GM12878 (cell line): ENCODE results near the gene DMRTC2. TPM values are rescaled to one million over a fixed set of nuclear protein-coding genes. Genes with fewer than 3 reads are reported as not detected.

Experiments used
- BCLAF1 ChIP-seq: fragments of 450-650 bp; IDR thresholded peaks from 2 replicates; pipeline ENCODE4 v1.6.1; 2017; ENCODE audit warnings: antibody characterized with exemption, mild to moderate bottlenecking, moderate library complexity
- CREB1 ChIP-seq: IDR thresholded peaks from 2 replicates; pipeline ENCODE4 v1.6.1; 2012; ENCODE audit warnings: low read depth, mild to moderate bottlenecking, inconsistent platforms
- CREM ChIP-seq: IDR thresholded peaks from 2 replicates; pipeline ENCODE4 v1.6.1; 2014; ENCODE audit warnings: antibody characterized with exemption, low read depth
- CTCF ChIP-seq, 3 experiments: IDR thresholded peaks in 2 of 3; conservative IDR thresholded peaks in 1 of 3; 2 replicates each; pipeline ENCODE4 v1.5.1; 2011; ENCODE audit warnings: low read depth in 3 of 3, low read length in 3 of 3, mild to moderate bottlenecking in 3 of 3, control low read depth in 2 of 3, moderate library complexity in 2 of 3, inconsistent platforms in 1 of 3, mixed read lengths in 1 of 3; ENCODE audit not compliant: control insufficient read depth in 2 of 3, insufficient read depth in 1 of 3; ENCODE audit errors: extremely low read depth in 1 of 3
- E2F4 ChIP-seq: IDR thresholded peaks from 2 replicates; pipeline ENCODE4 v1.6.1; 2012; ENCODE audit warnings: low read depth, low read length, improper control_type of control experiment
- ELK1 ChIP-seq: IDR thresholded peaks from 2 replicates; pipeline ENCODE4 v1.6.1; 2012; ENCODE audit warnings: low read depth, low read length, improper control_type of control experiment
- ESRRA ChIP-seq: IDR thresholded peaks from 2 replicates; pipeline ENCODE4 v1.6.1; 2012; ENCODE audit warnings: mild to moderate bottlenecking, low read length, improper control_type of control experiment
- FOXM1 ChIP-seq: IDR thresholded peaks from 2 replicates; pipeline ENCODE4 v1.6.1; 2012; ENCODE audit warnings: low read depth, mild to moderate bottlenecking, inconsistent platforms, low read length, moderate library complexity
- HDAC2 ChIP-seq: fragments of 200-600 bp; sonication (generic); IDR thresholded peaks from 2 replicates; pipeline ENCODE4 v1.6.1; 2017
- HDGF ChIP-seq: fragments of 450-650 bp; IDR thresholded peaks from 2 replicates; pipeline ENCODE4 v1.6.1; 2016; ENCODE audit warnings: antibody characterized with exemption
- MXI1 ChIP-seq: fragments of 150-350 bp; IDR thresholded peaks from 2 replicates; pipeline ENCODE4 v1.6.1; 2011; ENCODE audit warnings: low read depth, mild to moderate bottlenecking, inconsistent platforms, low read length, improper control_type of control experiment
- MYC ChIP-seq: IDR thresholded peaks from 2 replicates; pipeline ENCODE4 v1.6.1; 2011; ENCODE audit warnings: mild to moderate bottlenecking, low read length, moderate library complexity, inconsistent platforms; ENCODE audit not compliant: insufficient read depth, insufficient replicate concordance, insufficient read length, severe bottlenecking
- NR2C1 ChIP-seq: fragments of 450-650 bp; IDR thresholded peaks from 2 replicates; pipeline ENCODE4 v1.6.1; 2017; ENCODE audit warnings: antibody characterized with exemption, mild to moderate bottlenecking, moderate library complexity
- POLR2A ChIP-seq: IDR thresholded peaks from 2 replicates; pipeline ENCODE4 v1.6.1; 2011; ENCODE audit warnings: low read depth, mild to moderate bottlenecking, low read length
- RB1 ChIP-seq: fragments of 450-650 bp; formaldehyde crosslinking; IDR thresholded peaks from 2 replicates; pipeline ENCODE4 v1.6.1; 2017; ENCODE audit warnings: mild to moderate bottlenecking, borderline replicate concordance
- SMARCA5 ChIP-seq: fragments of 450-650 bp; IDR thresholded peaks from 2 replicates; pipeline ENCODE4 v1.6.1; 2017; ENCODE audit warnings: mild to moderate bottlenecking
- SREBF1 ChIP-seq: IDR thresholded peaks from 2 replicates; pipeline ENCODE4 v1.6.1; 2012; ENCODE audit warnings: mild to moderate bottlenecking, low read length
- TAF1 ChIP-seq: IDR thresholded peaks from 2 replicates; pipeline ENCODE4 v1.6.1; 2011; ENCODE audit warnings: mild to moderate bottlenecking, low read depth, low read length, borderline replicate concordance
- USF1 ChIP-seq: IDR thresholded peaks from 2 replicates; pipeline ENCODE4 v1.6.1; 2011; ENCODE audit warnings: borderline replicate concordance, low read depth, mild to moderate bottlenecking, moderate library complexity, mixed read lengths, low read length; ENCODE audit not compliant: insufficient read depth; ENCODE audit errors: extremely low read length
- ZNF207 ChIP-seq: fragments of 450-650 bp; IDR thresholded peaks from 2 replicates; pipeline ENCODE4 v1.6.1; 2014; ENCODE audit warnings: antibody characterized with exemption, mild to moderate bottlenecking, borderline replicate concordance
- ZNF24 ChIP-seq: fragments of 450-650 bp; IDR thresholded peaks from 2 replicates; pipeline ENCODE4 v1.6.1; 2017; ENCODE audit warnings: antibody characterized with exemption, mild to moderate bottlenecking
- ZZZ3 ChIP-seq: IDR thresholded peaks from 2 replicates; pipeline ENCODE4 v1.6.1; 2011; ENCODE audit warnings: low read depth; ENCODE audit not compliant: control insufficient read depth, insufficient read length
- polyA plus RNA-seq, 11 experiments: library from polyadenylated mRNA; depleted of rRNA in 4 of 11; unstranded in 6 of 11; stranded (reverse) in 5 of 11; fragments of >200 nt; fragmentation: Nextera tagmentation in 4 of 11; fragmentation: Illumina TruSeq in 1 of 11; extraction: Ambion mirVana in 4 of 11; extraction: Trizol in 1 of 11; gene quantifications; 1 replicate in 1 of 11; 2 replicates in 10 of 11; pipeline versions ENCODE4 v1.2.1 to v1.2.3, GENCODE V29; 2011 to 2016; ENCODE audit warnings: inconsistent platforms in 2 of 11, missing spikeins in 2 of 11, low read depth in 1 of 11
- total RNA-seq, 4 experiments: library from RNA; depleted of rRNA in 3 of 4; stranded (reverse); fragments of >200 nt in 3 of 4; fragmentation: Illumina TruSeq in 1 of 4; extraction: Trizol in 1 of 4; gene quantifications; 2 replicates each; pipeline versions ENCODE4 v1.2.1 to v1.2.3, GENCODE V29; 2013 to 2021

Gene DMRTC2
- total and polyA plus RNA-seq, 10 of the 15 experiments (the other 5 are each of a cell fraction or from before 2014, with no cell fraction given): not detected

- TF ChIP-seq USF1 (no peak), SREBF1 (no peak), CREM (peak; percentile 89), ESRRA (peak; percentile 50; the same call in 1 of the 2 replicates), HDAC2 (no peak), HDGF (peak; percentile 89), BCLAF1 (0 out of 2 replicates have a peak, but pooled peaks have one; percentile 17), SMARCA5 (peak; percentile 23), ZNF207 (no peak; the same call in 1 of the 2 replicates), ZZZ3 (no peak), POLR2A (peak; percentile 92), TAF1 (peak; percentile 87), MYC (no peak), CTCF (IDR thresholded peaks at IDR 0.05 in 2 of 3, conservative IDR thresholded peaks at IDR 0.05 in 1 of 3; ENCODE audit: control insufficient read depth in 2 of 3, extremely low read depth in 1 of 3, insufficient read depth in 1 of 3, low read depth in 3 of 3, low read length in 3 of 3) (0 out of 6 replicates have a peak, but pooled peaks of 1 of the 3 experiments have one; percentile 7), ELK1 (peak; percentile 92), FOXM1 (no peak), ZNF24 (peak; percentile 92), NR2C1 (peak; percentile 93), RB1 (peak; percentile 59; the same call in 1 of the 2 replicates), E2F4 (0 out of 2 replicates have a peak, but pooled peaks have one; percentile 17), CREB1 (peak; percentile 70; the same call in 1 of the 2 replicates), MXI1 (peak; percentile 70; the same call in 1 of the 2 replicates)
These were observed 39.2 kb downstream of the DMRTC2 start (continued) for GRCh38 chr19:41883821-41884733.
